Sigmoid colon (tissue), 4 donors: Measurements from ENCODE around the gene SMYD3.

Experiments used
- EP300 ChIP-seq, 4 donors: sonication (generic); formaldehyde crosslinking; IDR thresholded peaks; one replicate each; pipeline ENCODE4 v1.6.1; 2017; ENCODE audit warnings: antibody characterized with exemption in 4 of 4
- TF ChIP-seq, protein P1 (sequence below), 4 experiments: fragments of 450-650 bp in 3 of 4; fragments of 200-600 bp in 1 of 4; IDR thresholded peaks; one replicate each; pipeline ENCODE4 v1.5.1; 2016 to 2019; ENCODE audit warnings: antibody characterized with exemption in 4 of 4, mild to moderate bottlenecking in 3 of 4, moderate library complexity in 2 of 4

DNA sequence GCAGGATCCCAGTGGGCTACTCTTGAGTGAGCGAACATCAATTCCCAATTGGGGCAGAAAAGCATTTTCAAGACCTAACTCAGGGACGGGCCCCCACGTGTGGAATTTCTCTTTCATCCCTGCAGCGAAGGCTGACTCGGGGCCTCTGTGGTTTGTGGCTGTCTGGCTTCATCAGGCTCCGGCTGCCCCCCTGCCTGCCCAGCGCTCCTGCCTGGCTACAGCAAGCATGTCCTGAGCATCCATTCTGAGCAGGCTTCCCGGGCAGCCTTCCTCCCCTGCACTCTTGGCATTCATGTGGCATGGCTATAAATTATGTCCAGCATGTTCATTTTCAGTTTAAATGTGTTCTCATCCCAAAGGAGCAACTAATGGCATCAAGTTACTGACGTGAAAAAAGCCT, 764.2 kb downstream of the SMYD3 start:
- TF ChIP-seq, protein P1, sequence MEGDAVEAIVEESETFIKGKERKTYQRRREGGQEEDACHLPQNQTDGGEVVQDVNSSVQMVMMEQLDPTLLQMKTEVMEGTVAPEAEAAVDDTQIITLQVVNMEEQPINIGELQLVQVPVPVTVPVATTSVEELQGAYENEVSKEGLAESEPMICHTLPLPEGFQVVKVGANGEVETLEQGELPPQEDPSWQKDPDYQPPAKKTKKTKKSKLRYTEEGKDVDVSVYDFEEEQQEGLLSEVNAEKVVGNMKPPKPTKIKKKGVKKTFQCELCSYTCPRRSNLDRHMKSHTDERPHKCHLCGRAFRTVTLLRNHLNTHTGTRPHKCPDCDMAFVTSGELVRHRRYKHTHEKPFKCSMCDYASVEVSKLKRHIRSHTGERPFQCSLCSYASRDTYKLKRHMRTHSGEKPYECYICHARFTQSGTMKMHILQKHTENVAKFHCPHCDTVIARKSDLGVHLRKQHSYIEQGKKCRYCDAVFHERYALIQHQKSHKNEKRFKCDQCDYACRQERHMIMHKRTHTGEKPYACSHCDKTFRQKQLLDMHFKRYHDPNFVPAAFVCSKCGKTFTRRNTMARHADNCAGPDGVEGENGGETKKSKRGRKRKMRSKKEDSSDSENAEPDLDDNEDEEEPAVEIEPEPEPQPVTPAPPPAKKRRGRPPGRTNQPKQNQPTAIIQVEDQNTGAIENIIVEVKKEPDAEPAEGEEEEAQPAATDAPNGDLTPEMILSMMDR (IDR thresholded peaks at IDR 0.05), result no peak
- TF ChIP-seq EP300 (IDR thresholded peaks at IDR 0.05), result no peak
